Measurements from ENCODE around the gene FOXN4.

The FOXN4 gene

GRCh38 chr12:109278912-109279311, 30.2 kb downstream of the FOXN4 start:
- DNase-seq: no peak

- DNase-seq: no peak
These were observed 31.0 kb downstream of the FOXN4 start for GRCh38 chr12:109277899-109278762.

GRCh38 chr12:109277255-109277898, 31.7 kb downstream of the FOXN4 start:
- no peak for DNase-seq

GRCh38 chr12:109276160-109276559, 32.9 kb downstream of the FOXN4 start:
- DNase-seq: no peak

GRCh38 chr12:109275173-109275572, 33.9 kb downstream of the FOXN4 start:
- no peak for DNase-seq

- DNase-seq: no peak
These were observed 34.7 kb downstream of the FOXN4 start for GRCh38 chr12:109274381-109274780.

GRCh38 chr12:109273354-109273753, 35.7 kb downstream of the FOXN4 start:
- no peak for DNase-seq

GRCh38 chr12:109271418-109271817, 37.7 kb downstream of the FOXN4 start:
- no peak for DNase-seq

GRCh38 chr12:109270494-109270893, 38.6 kb downstream of the FOXN4 start:
- no peak for DNase-seq

GRCh38 chr12:109269428-109269827, 39.7 kb downstream of the FOXN4 start:
- DNase-seq: no peak

GRCh38 chr12:109268896-109269295, 40.2 kb downstream of the FOXN4 start:
- DNase-seq: no peak

GRCh38 chr12:109267361-109267760, 41.7 kb downstream of the FOXN4 start:
- no peak for DNase-seq

- DNase-seq: no peak
These were observed 42.8 kb downstream of the FOXN4 start for GRCh38 chr12:109266106-109266879.

GRCh38 chr12:109264943-109265650, 44.0 kb downstream of the FOXN4 start:
- no peak for DNase-seq

GRCh38 chr12:109264095-109264942, 44.8 kb downstream of the FOXN4 start:
- peak; percentile 87 for DNase-seq

- DNase-seq: no peak
These were observed 45.6 kb downstream of the FOXN4 start for GRCh38 chr12:109263439-109263838.

GRCh38 chr12:109261939-109262338, 47.1 kb downstream of the FOXN4 start:
- no peak for DNase-seq

- DNase-seq: no peak
These were observed 48.0 kb downstream of the FOXN4 start for GRCh38 chr12:109261087-109261486.

GRCh38 chr12:109259545-109259895, 49.6 kb downstream of the FOXN4 start:
- DNase-seq: no peak

- no peak for DNase-seq
These were observed 50.2 kb downstream of the FOXN4 start for GRCh38 chr12:109258607-109259544.

GRCh38 chr12:109258201-109258600, 50.9 kb downstream of the FOXN4 start:
- DNase-seq: no peak

Data from RPMI8226 (cell line).